ENCODE measurements around the gene CCDC149.

The CCDC149 gene

GRCh38 chr4:24937176-24937916 is 24.5 kb upstream of the CCDC149 start:
- H3K4me3 ChIP-seq (ENCODE audit: low read depth, low read length), result no peak overlapping the region
- DNase-seq (ENCODE audit: low read depth), result no peak
- no peak for TF ChIP-seq CTCF (IDR thresholded peaks at IDR 0.05; ENCODE audit: control insufficient read depth, extremely low read depth, insufficient read depth)

- no peak for TF ChIP-seq CTCF (IDR thresholded peaks at IDR 0.05; ENCODE audit: control insufficient read depth, extremely low read depth, insufficient read depth)
- DNase-seq (ENCODE audit: low read depth), result no peak
Observed at GRCh38 chr4:24935856-24936255, 23.0 kb upstream of the CCDC149 start.

GRCh38 chr4:24934311-24934710 is 21.5 kb upstream of the CCDC149 start:
- no peak overlapping the region for H3K4me3 ChIP-seq (ENCODE audit: low read depth, low read length)
- TF ChIP-seq CTCF (IDR thresholded peaks at IDR 0.05; ENCODE audit: control insufficient read depth, extremely low read depth, insufficient read depth), result no peak
- DNase-seq (ENCODE audit: low read depth), result no peak

More at GRCh38 chr4:24935856-24936255, 23.0 kb upstream of the CCDC149 start:
- H3K4me3 ChIP-seq (ENCODE audit: low read depth, low read length), result no peak overlapping the region

- TF ChIP-seq CTCF (IDR thresholded peaks at IDR 0.05; ENCODE audit: control insufficient read depth, extremely low read depth, insufficient read depth), result no peak
- no peak for DNase-seq (ENCODE audit: low read depth)
- H3K4me3 ChIP-seq (ENCODE audit: low read depth, low read length), result no peak overlapping the region
Observed at GRCh38 chr4:24933684-24934275, 20.9 kb upstream of the CCDC149 start.

GRCh38 chr4:24932515-24933225 is 19.8 kb upstream of the CCDC149 start:
- no peak overlapping the region for H3K4me3 ChIP-seq (ENCODE audit: low read depth, low read length)
- no peak for TF ChIP-seq CTCF (IDR thresholded peaks at IDR 0.05; ENCODE audit: control insufficient read depth, extremely low read depth, insufficient read depth)
- no peak for DNase-seq (ENCODE audit: low read depth)

GRCh38 chr4:24930151-24930550 is 17.3 kb upstream of the CCDC149 start:
- DNase-seq (ENCODE audit: low read depth), result no peak
- H3K4me3 ChIP-seq (ENCODE audit: low read depth, low read length), result no peak overlapping the region
- no peak for TF ChIP-seq CTCF (IDR thresholded peaks at IDR 0.05; ENCODE audit: control insufficient read depth, extremely low read depth, insufficient read depth)

Measured in LNCaP clone FGC (cell line).